ENCODE data around the gene PANX3.

PANX3 gene

DNA sequence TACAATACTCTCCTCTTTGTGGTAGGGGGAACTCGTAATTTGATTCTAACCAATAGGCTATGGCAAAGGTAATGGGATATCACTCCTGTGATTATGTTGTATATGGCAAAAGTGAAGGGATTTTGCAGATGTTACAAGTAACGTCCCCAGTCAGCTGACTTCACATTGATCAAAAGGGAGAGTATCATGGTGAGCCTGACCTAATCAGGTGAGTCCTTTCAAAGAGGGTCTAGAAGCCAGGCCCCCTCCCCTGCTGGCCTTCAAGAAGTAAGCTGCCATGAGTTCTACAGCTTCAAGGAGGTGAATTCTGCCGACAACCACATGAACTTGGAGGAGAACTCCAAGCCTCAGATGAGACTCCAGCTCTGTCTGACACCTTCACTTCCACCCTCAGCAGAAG, 31.4 kb downstream of the PANX3 start:
- TF ChIP-seq, protein P1, sequence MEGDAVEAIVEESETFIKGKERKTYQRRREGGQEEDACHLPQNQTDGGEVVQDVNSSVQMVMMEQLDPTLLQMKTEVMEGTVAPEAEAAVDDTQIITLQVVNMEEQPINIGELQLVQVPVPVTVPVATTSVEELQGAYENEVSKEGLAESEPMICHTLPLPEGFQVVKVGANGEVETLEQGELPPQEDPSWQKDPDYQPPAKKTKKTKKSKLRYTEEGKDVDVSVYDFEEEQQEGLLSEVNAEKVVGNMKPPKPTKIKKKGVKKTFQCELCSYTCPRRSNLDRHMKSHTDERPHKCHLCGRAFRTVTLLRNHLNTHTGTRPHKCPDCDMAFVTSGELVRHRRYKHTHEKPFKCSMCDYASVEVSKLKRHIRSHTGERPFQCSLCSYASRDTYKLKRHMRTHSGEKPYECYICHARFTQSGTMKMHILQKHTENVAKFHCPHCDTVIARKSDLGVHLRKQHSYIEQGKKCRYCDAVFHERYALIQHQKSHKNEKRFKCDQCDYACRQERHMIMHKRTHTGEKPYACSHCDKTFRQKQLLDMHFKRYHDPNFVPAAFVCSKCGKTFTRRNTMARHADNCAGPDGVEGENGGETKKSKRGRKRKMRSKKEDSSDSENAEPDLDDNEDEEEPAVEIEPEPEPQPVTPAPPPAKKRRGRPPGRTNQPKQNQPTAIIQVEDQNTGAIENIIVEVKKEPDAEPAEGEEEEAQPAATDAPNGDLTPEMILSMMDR (IDR thresholded peaks at IDR 0.05; ENCODE audit: low read depth, low read length, missing control alignments) = no peak
- H3K4me3 ChIP-seq (replicated peaks; ENCODE audit: low read depth, low read length) = no peak overlapping the region
- no peak for DNase-seq (ENCODE audit: extremely low read depth, low read depth)

DNA sequence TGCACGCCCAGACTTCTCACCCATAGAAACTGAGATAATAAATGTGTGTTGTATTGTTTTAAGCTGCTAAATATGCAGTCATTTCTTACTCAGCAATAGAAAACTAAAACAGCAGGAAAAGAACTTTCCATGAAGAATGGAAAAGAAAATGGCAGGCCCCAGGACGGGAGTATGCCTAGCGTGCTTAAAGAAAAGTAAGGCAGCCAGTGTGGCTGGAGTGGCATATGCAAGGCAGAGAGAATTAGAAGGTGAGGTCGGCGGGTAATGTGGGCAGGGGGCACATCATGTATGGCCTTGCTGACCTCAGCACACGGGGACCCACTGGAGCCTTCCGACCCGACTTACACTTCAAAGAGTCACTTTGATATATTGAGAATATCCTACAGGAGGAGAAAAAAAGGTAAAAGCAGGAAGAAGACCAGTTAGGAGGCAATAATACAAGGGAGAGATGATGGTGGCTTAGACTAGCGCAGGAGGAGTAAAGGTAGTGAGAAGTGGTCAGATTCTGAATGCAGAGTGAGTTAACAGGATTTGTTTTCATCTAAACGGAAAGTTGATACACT, 31.9 kb downstream of the PANX3 start:
- DNase-seq (ENCODE audit: extremely low read depth, low read depth) = no peak
- no peak overlapping the region for H3K4me3 ChIP-seq (replicated peaks; ENCODE audit: low read depth, low read length)
- TF ChIP-seq, protein P1 (IDR thresholded peaks at IDR 0.05; ENCODE audit: low read depth, low read length, missing control alignments) = no peak

DNA sequence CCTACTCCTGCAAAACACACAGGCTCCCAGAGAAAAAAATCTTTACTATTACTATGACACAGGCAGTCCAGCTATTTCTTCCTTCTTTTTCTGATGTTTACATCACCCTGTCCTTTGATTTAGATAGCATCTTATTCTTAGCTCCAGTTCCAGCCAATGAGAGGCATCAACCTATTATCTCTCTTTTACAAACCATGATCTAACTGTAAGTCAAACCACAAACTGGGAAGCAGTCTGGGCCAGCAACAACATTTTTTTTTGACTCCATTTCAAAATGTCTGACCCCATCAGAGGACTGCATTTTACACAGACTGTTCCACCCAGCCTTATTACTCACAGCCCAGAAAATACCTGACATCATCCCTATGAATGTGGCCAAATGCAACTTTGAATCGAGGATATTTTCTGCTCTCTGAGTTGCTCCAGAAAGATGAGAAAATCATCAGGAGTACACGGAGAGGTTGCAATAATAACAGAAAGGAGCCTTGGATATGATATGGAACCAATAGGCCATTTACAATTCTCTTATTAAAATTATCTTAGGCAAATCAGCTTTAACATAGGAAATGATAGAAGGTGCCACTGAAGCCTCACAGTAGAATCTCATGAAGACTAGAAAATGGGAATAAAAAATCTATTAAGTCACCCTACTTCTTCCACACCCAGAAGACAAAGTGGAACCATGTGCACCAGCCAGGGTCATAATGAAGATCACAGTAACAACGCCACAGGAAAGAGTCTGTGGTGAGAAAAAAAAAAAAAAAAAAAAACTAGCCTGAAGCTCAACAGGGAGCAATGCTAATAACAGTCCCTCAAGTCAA, 32.6 kb downstream of the PANX3 start:
- no peak overlapping the region for H3K4me3 ChIP-seq (replicated peaks; ENCODE audit: low read depth, low read length)
- no peak for DNase-seq (ENCODE audit: extremely low read depth, low read depth)
- TF ChIP-seq, protein P1 (IDR thresholded peaks at IDR 0.05; ENCODE audit: low read depth, low read length, missing control alignments) = no peak

DNA sequence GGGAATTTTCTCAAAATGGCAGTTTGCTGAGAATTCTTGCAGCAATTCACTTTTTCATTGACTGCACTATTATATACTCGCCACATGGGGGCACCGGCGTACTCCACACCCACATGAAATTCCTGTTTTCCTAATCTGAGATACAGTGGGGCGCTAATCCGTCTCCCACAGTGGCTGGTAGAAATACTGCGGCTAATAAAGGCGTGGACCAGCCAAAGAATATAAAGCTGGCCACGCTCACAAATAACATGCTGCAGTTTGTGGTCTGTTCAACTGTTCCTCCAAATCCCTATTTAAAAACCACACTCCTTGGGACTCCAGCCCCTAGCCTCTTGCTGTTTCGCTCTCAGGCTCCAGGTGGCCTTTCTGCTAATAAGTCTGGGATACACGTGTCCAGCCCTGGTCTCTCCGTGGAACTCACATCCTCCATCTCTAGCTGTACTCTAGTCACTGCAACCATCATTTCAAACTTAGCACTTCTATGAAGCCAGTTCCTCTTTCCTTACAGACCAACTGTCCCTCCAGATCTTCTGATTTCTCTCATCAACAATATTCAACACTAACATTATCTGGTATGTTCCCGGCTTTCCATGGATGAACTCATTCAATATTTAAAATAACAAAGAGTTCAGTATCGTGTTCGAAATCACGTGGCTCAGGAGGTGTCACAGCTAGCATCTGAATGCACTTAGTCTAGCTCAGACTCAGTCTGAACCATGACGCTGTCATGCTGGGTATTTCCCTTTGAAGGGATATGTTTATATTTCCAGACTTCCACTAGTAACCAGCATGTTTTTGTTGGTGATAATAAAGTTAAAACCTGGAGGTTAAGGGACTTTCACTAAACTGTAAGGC, 33.4 kb downstream of the PANX3 start:
- H3K4me3 ChIP-seq (replicated peaks; ENCODE audit: low read depth, low read length) = no peak overlapping the region
- DNase-seq (ENCODE audit: extremely low read depth, low read depth) = peak; percentile 65
- TF ChIP-seq, protein P1 (IDR thresholded peaks at IDR 0.05; ENCODE audit: low read depth, low read length, missing control alignments) = peak; percentile 78

DNA sequence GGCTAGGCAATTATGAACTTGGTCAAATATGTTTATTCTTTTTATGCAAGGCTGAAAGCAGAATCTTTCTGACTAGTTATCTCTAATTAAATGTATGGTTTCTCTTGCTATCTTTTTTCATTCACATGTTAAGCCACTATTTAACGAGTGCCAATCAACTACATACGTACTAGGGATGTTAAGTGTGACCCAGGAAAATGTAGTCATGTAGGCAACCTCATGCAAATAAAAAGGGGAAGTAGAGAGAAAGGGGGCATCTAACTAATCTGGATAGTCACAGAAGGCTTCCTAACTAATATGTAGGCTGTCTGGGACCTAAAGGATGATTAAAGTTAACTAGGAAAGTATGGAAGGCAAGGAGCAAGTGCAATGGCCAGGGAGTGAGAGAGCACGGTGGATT, 34.9 kb downstream of the PANX3 start:
- H3K4me3 ChIP-seq (replicated peaks; ENCODE audit: low read depth, low read length) = no peak overlapping the region
- no peak for DNase-seq (ENCODE audit: extremely low read depth, low read depth)
- TF ChIP-seq, protein P1 (IDR thresholded peaks at IDR 0.05; ENCODE audit: low read depth, low read length, missing control alignments) = no peak

DNA sequence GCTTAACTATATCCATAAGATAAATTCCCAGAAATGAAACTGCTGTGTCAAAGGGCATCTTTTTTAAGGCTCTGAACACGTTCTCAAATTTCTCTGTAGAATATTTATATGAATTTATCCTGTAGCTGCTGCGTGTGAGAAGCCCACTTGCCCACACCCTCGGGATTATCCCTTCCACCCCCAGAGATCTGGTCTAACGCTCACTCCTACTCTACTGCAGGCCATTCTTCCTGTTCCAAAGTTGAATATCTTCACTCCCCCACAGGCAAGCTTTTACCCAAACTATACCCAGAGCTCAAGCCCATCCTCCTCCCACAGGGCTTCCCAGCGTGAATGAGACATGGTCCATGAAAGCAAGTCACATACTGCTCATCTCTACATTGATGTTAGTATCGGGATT, 37.4 kb downstream of the PANX3 start:
- no peak for DNase-seq (ENCODE audit: extremely low read depth, low read depth)
- H3K4me3 ChIP-seq (replicated peaks; ENCODE audit: low read depth, low read length) = no peak overlapping the region
- TF ChIP-seq, protein P1 (IDR thresholded peaks at IDR 0.05; ENCODE audit: low read depth, low read length, missing control alignments) = no peak
